ENCODE data around the gene BARHL2.

The BARHL2 gene

GRCh38 chr1:90719330-90720144 is 2.4 kb upstream of the BARHL2 start:
- no peak overlapping the region for H3K4me3 ChIP-seq (ENCODE audit: low read depth, low read length)
- no peak for TF ChIP-seq CTCF (IDR thresholded peaks at IDR 0.05; ENCODE audit: borderline replicate concordance, insufficient read depth, low read depth, low read length)

GRCh38 chr1:90718411-90719329 is 1.6 kb upstream of the BARHL2 start:
- no peak for TF ChIP-seq CTCF (IDR thresholded peaks at IDR 0.05; ENCODE audit: borderline replicate concordance, insufficient read depth, low read depth, low read length)
- no peak overlapping the region for H3K4me3 ChIP-seq (ENCODE audit: low read depth, low read length)

- no peak for TF ChIP-seq CTCF (IDR thresholded peaks at IDR 0.05; ENCODE audit: borderline replicate concordance, insufficient read depth, low read depth, low read length)
- H3K4me3 ChIP-seq (ENCODE audit: low read depth, low read length): no peak overlapping the region
Measured at GRCh38 chr1:90717665-90718410, 736 bp upstream of the BARHL2 start.

GRCh38 chr1:90717356-90717664 is 208 bp upstream of the BARHL2 start:
- no peak overlapping the region for H3K4me3 ChIP-seq (ENCODE audit: low read depth, low read length)
- TF ChIP-seq CTCF (IDR thresholded peaks at IDR 0.05; ENCODE audit: borderline replicate concordance, insufficient read depth, low read depth, low read length): no peak

- H3K4me3 ChIP-seq (ENCODE audit: low read depth, low read length): no peak overlapping the region
- no peak for TF ChIP-seq CTCF (IDR thresholded peaks at IDR 0.05; ENCODE audit: borderline replicate concordance, insufficient read depth, low read depth, low read length)
Measured at GRCh38 chr1:90716243-90716551, 905 bp downstream of the BARHL2 start.

- no peak overlapping the region for H3K4me3 ChIP-seq (ENCODE audit: low read depth, low read length)
- no peak for TF ChIP-seq CTCF (IDR thresholded peaks at IDR 0.05; ENCODE audit: borderline replicate concordance, insufficient read depth, low read depth, low read length)
Measured at GRCh38 chr1:90715309-90715708, 1.8 kb downstream of the BARHL2 start.
